ENCODE measurements around the gene USP34.
"Not testable (repeated sequence)": the region's sequence is repeated elsewhere in the genome, so short reads cannot be mapped to it uniquely, and the experiment has no call there.

The USP34 gene

DNA sequence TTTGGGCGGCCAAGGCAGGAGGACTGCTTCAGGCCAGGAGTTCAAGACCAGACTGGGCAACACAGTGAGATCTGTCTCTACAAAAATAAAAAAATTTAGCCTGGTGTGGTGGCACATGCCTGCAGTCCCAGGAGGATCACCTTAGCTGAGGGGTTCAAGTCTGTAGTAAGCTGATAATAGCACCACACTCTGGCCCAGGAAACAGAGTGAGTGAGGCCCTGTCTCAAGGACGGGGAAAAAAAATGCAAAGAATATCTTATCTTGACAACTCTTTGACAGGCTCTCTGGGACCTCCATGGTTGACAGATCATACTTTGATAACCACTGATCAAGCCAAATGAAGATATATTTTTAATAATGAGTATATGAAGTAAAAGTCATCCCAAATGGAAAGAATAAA is 22.7 kb downstream of the USP34 start:
- Histone ChIP-seq H3K27me3 (ENCODE audit: insufficient read depth, poor library complexity, severe bottlenecking) (no peaks in the 10 kb centered on the region), H3K27ac (replicated peaks) (no peak overlapping the region)
- TF ChIP-seq CTCF (IDR thresholded peaks at IDR 0.05; ENCODE audit: insufficient read depth, low read length) = no peak
- no peak for TF ChIP-seq REST (IDR thresholded peaks at IDR 0.05; ENCODE audit: insufficient replicate concordance, low read depth)
- TF ChIP-seq POLR2AphosphoS5 (IDR thresholded peaks at IDR 0.05; ENCODE audit: low read depth) = no peak
- no peak for TF ChIP-seq SPI1 (IDR thresholded peaks at IDR 0.05; ENCODE audit: borderline replicate concordance, low read depth)

GRCh38 chr2:61446971-61447370 is 23.9 kb downstream of the USP34 start:
- not testable (repeated sequence) for DNase-seq (ENCODE audit: low read depth in 1 of 2, low spot score in 1 of 2); H3K27me3 ChIP-seq (ENCODE audit: insufficient read depth, poor library complexity, severe bottlenecking); H3K4me3 ChIP-seq (replicated peaks; ENCODE audit: insufficient read depth, low read length); H3K27ac ChIP-seq (replicated peaks)

More for the DNA sequence above, 22.7 kb downstream of the USP34 start:
- no peak overlapping the region for H3K4me3 ChIP-seq (replicated peaks; ENCODE audit: insufficient read depth, low read length)
- no peak for DNase-seq (ENCODE audit: low read depth in 1 of 2, low spot score in 1 of 2)

GRCh38 chr2:61443342-61444041 is 27.4 kb downstream of the USP34 start:
- no peak overlapping the region for H3K27ac ChIP-seq (replicated peaks)
- no peak for DNase-seq (ENCODE audit: low read depth in 1 of 2, low spot score in 1 of 2)
- TF ChIP-seq REST (IDR thresholded peaks at IDR 0.05; ENCODE audit: insufficient replicate concordance, low read depth) (no peak), CTCF (IDR thresholded peaks at IDR 0.05; ENCODE audit: insufficient read depth, low read length) (no peak), GABPA (IDR thresholded peaks at IDR 0.05; ENCODE audit: low read depth) (no peak), SPI1 (IDR thresholded peaks at IDR 0.05; ENCODE audit: borderline replicate concordance, low read depth) (no peak), POLR2AphosphoS5 (IDR thresholded peaks at IDR 0.05; ENCODE audit: low read depth) (no peak)

DNA sequence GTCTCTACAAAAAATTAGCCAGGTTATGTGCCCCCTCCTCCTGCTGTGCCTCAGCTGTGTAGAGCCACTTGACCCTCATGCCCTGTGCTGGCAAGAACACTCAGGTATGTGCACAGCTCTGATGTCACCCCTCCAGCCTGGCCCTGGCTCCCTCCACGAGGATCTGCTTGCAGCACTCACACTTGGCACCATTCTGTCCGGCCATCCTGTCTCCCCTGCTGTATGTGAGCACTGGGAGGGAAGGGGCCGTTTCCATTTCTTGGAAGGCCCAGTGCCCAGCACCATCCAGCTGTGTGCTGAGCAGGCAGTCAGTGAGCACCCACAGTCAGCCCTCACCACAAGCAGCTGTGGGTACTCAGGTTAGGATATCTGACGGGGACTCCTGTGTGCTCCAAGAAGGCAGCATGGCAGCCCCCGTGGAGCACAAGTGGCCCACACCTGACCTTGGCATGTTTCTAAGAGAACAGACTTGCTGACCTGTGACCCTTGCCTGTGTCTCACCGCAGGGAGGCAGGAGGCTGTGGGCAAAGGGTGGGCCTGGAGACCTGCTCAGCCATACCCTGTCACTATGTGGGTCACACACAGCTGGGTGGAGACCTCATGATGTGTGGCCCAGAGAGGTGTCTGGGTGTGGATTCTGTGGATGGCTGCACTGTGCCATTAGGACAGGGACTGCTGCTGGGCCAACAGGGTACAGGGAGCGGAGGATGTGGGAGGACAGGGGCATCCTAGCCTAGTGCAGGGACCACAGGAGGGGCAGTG is 31.5 kb downstream of the USP34 start:
- H3K27ac ChIP-seq (replicated peaks) = no peak overlapping the region
- no peak overlapping the region for H3K4me3 ChIP-seq (replicated peaks; ENCODE audit: insufficient read depth, low read length)
- H3K27me3 ChIP-seq (ENCODE audit: insufficient read depth, poor library complexity, severe bottlenecking) = no peaks in the 10 kb centered on the region
- TF ChIP-seq REST (IDR thresholded peaks at IDR 0.05; ENCODE audit: insufficient replicate concordance, low read depth) (no peak), CTCF (IDR thresholded peaks at IDR 0.05; ENCODE audit: insufficient read depth, low read length) (no peak), POLR2AphosphoS5 (IDR thresholded peaks at IDR 0.05; ENCODE audit: low read depth) (no peak), GABPA (IDR thresholded peaks at IDR 0.05; ENCODE audit: low read depth) (no peak), SPI1 (IDR thresholded peaks at IDR 0.05; ENCODE audit: borderline replicate concordance, low read depth) (no peak)
- DNase-seq (ENCODE audit: low read depth in 1 of 2, low spot score in 1 of 2) = no peak

More at GRCh38 chr2:61443342-61444041, 27.4 kb downstream of the USP34 start:
- Histone ChIP-seq H3K27me3 (ENCODE audit: insufficient read depth, poor library complexity, severe bottlenecking) (no peaks in the 10 kb centered on the region), H3K4me3 (replicated peaks; ENCODE audit: insufficient read depth, low read length) (no peak overlapping the region)
